ES-I3 (cell line): ENCODE measurements around the gene PITRM1.
"Not testable (repeated sequence)": the region's sequence is repeated elsewhere in the genome, so short reads cannot be mapped to it uniquely, and the experiment has no call there.

Source experiments
- H3K36me3 ChIP-seq: 2 replicates; pipeline ENCODE4 v1.6.1; 2013; ENCODE audit warnings: mild to moderate bottlenecking, low read length, control low read depth, moderate library complexity; ENCODE audit not compliant: insufficient read depth
- H3K4me1 ChIP-seq: 2 replicates; pipeline ENCODE4 v1.6.1; 2013; ENCODE audit warnings: mild to moderate bottlenecking, control low read depth, low read length; ENCODE audit not compliant: insufficient read depth
- H3K9ac ChIP-seq: 2 replicates; pipeline ENCODE4 v1.6.1; 2013; ENCODE audit warnings: low read depth, mild to moderate bottlenecking, low read length, moderate library complexity
- H3K9me3 ChIP-seq: 2 replicates; pipeline ENCODE4 v1.6.1; 2013; ENCODE audit warnings: mild to moderate bottlenecking, low read length, moderate library complexity; ENCODE audit not compliant: control insufficient read depth, insufficient read depth

The PITRM1 gene

GRCh38 chr10:3172446-3173170 lies at the start of gene PITRM1:
PITRM1 (minus strand) TSS chr10:3172782; CDS start chr10:3172772, 10 bp downstream.
- Histone ChIP-seq H3K9ac (peak within 1 kb of the TSS; percentile 91), H3K9me3 (no peaks in the 10 kb centered on the region; the same call in 1 of the 2 replicates), H3K36me3 (peaks cover 6% of the 10 kb centered on the region; the same call in 1 of the 2 replicates), H3K4me1 (peaks cover 6% of the 10 kb centered on the region; the same call in 1 of the 2 replicates)

GRCh38 chr10:3222068-3222467 lies 49.5 kb upstream of the PITRM1 start:
- no peaks in the 10 kb centered on the region for H3K9me3 ChIP-seq
- H3K36me3 ChIP-seq, result no peaks in the 10 kb centered on the region
- no peak overlapping the region for H3K9ac ChIP-seq
- no peaks in the 10 kb centered on the region for H3K4me1 ChIP-seq

GRCh38 chr10:3221601-3222000 lies 49.0 kb upstream of the PITRM1 start:
- not testable (repeated sequence) for H3K36me3 ChIP-seq, H3K9me3 ChIP-seq, H3K9ac ChIP-seq, H3K4me1 ChIP-seq

GRCh38 chr10:3220853-3221252 lies 48.3 kb upstream of the PITRM1 start:
- H3K36me3 ChIP-seq, result no peaks in the 10 kb centered on the region
- H3K4me1 ChIP-seq, result no peaks in the 10 kb centered on the region
- H3K9ac ChIP-seq, result no peak overlapping the region
- H3K9me3 ChIP-seq, result no peaks in the 10 kb centered on the region

- not testable (repeated sequence) for H3K9me3 ChIP-seq, H3K9ac ChIP-seq, H3K4me1 ChIP-seq, H3K36me3 ChIP-seq
Observed at GRCh38 chr10:3219021-3219628, 46.5 kb upstream of the PITRM1 start.

GRCh38 chr10:3217853-3218252 lies 45.3 kb upstream of the PITRM1 start:
- Histone ChIP-seq H3K36me3 (no peaks in the 10 kb centered on the region), H3K9me3 (no peaks in the 10 kb centered on the region), H3K9ac (no peak overlapping the region), H3K4me1 (no peaks in the 10 kb centered on the region)

GRCh38 chr10:3217301-3217700 lies 44.7 kb upstream of the PITRM1 start:
- Histone ChIP-seq H3K9ac (no peak overlapping the region), H3K36me3 (no peaks in the 10 kb centered on the region), H3K4me1 (no peaks in the 10 kb centered on the region), H3K9me3 (no peaks in the 10 kb centered on the region)

GRCh38 chr10:3215153-3215775 lies 42.7 kb upstream of the PITRM1 start:
- Histone ChIP-seq H3K9ac (no peak overlapping the region), H3K9me3 (no peaks in the 10 kb centered on the region), H3K4me1 (no peaks in the 10 kb centered on the region), H3K36me3 (no peaks in the 10 kb centered on the region)

- no peaks in the 10 kb centered on the region for H3K4me1 ChIP-seq
- no peaks in the 10 kb centered on the region for H3K9me3 ChIP-seq
- H3K36me3 ChIP-seq, result no peaks in the 10 kb centered on the region
- H3K9ac ChIP-seq, result no peak overlapping the region
Observed at GRCh38 chr10:3213758-3214515, 41.4 kb upstream of the PITRM1 start.

GRCh38 chr10:3213208-3213607 lies 40.6 kb upstream of the PITRM1 start:
- Histone ChIP-seq H3K9ac (no peak overlapping the region), H3K9me3 (no peaks in the 10 kb centered on the region), H3K4me1 (no peaks in the 10 kb centered on the region), H3K36me3 (no peaks in the 10 kb centered on the region)

- Histone ChIP-seq H3K9me3 (no peaks in the 10 kb centered on the region), H3K4me1 (no peaks in the 10 kb centered on the region), H3K36me3 (no peaks in the 10 kb centered on the region), H3K9ac (no peak overlapping the region)
Observed at GRCh38 chr10:3210251-3210877, 37.8 kb upstream of the PITRM1 start.

- H3K4me1 ChIP-seq, result no peaks in the 10 kb centered on the region
- H3K9ac ChIP-seq, result no peak overlapping the region
- no peaks in the 10 kb centered on the region for H3K36me3 ChIP-seq
- no peaks in the 10 kb centered on the region for H3K9me3 ChIP-seq
Observed at GRCh38 chr10:3208481-3209406, 36.2 kb upstream of the PITRM1 start.

GRCh38 chr10:3207351-3207750 lies 34.8 kb upstream of the PITRM1 start:
- H3K36me3 ChIP-seq, result no peaks in the 10 kb centered on the region
- H3K9me3 ChIP-seq, result no peaks in the 10 kb centered on the region
- no peaks in the 10 kb centered on the region for H3K4me1 ChIP-seq
- H3K9ac ChIP-seq, result no peak overlapping the region
